ENCODE measurements around the gene GHR.

The GHR gene

DNA sequence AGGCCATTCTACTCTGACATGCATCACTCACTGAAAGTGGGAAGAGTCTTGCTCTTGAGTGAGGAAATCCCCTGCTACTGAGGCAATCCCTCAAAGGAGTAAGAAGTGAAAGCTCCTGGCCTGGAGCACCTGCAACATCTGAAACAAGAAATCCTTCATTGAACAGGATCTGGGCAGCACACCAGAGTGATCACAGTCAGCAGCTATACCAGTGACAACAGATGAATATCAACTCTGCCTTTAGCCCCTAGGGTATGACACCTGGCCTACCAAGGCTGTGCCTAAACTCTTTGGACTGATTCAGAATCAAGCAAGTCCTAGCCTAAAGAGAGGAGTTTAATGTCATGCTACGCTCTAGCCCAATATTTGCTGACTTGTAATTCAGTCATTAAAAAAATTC is 177.2 kb downstream of the GHR start:
- H3K27me3 ChIP-seq (ENCODE audit: control insufficient read depth, insufficient read depth, low read length) = no peaks in the 10 kb centered on the region
- no peaks in the 10 kb centered on the region for H3K4me1 ChIP-seq (ENCODE audit: control insufficient read depth, insufficient read depth, low read length)
- no peak overlapping the region for H3K27ac ChIP-seq (ENCODE audit: low read depth, low read length)
- no peak overlapping the region for H3K9ac ChIP-seq (ENCODE audit: low read length)
- H3K4me3 ChIP-seq (ENCODE audit: low read depth, low read length) = no peak overlapping the region
- no peaks in the 10 kb centered on the region for H3K9me3 ChIP-seq (ENCODE audit: control insufficient read depth, insufficient read depth, low read depth, low read length)
- no peaks in the 10 kb centered on the region for H3K36me3 ChIP-seq (ENCODE audit: control insufficient read depth, insufficient read depth, low read length)

DNA sequence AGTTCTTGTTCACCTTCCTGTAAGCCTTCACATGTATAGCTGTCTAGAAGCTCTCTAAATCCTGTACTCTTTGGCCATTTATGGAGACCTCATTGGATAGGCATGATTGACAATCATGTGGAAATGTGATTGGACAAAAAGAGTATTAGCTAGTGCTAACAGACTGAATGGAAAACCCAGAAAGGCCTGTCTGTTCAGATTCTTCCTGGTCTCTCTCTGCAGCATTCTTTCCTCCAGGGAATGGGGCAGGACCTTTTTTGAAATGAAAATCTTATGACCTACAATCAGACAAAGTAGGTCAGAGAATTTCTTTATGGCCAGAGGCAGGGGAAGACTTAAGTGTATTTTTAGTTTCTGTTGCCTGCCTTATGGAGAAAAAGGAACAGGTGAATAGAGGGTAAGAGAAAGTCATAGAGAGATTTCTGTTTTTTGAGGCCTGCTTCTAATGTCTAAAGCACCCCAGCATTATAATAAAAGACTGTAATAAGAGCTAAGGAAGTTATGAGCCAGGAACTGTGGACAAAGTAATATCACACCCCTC is 181.0 kb downstream of the GHR start:
- Histone ChIP-seq H3K36me3 (ENCODE audit: control insufficient read depth, insufficient read depth, low read length) (no peaks in the 10 kb centered on the region), H3K4me1 (ENCODE audit: control insufficient read depth, insufficient read depth, low read length) (no peaks in the 10 kb centered on the region), H3K4me3 (ENCODE audit: low read depth, low read length) (no peak overlapping the region), H3K9me3 (ENCODE audit: control insufficient read depth, insufficient read depth, low read depth, low read length) (no peaks in the 10 kb centered on the region), H3K9ac (ENCODE audit: low read length) (no peak overlapping the region), H3K27me3 (ENCODE audit: control insufficient read depth, insufficient read depth, low read length) (no peaks in the 10 kb centered on the region), H3K27ac (ENCODE audit: low read depth, low read length) (no peak overlapping the region)

DNA sequence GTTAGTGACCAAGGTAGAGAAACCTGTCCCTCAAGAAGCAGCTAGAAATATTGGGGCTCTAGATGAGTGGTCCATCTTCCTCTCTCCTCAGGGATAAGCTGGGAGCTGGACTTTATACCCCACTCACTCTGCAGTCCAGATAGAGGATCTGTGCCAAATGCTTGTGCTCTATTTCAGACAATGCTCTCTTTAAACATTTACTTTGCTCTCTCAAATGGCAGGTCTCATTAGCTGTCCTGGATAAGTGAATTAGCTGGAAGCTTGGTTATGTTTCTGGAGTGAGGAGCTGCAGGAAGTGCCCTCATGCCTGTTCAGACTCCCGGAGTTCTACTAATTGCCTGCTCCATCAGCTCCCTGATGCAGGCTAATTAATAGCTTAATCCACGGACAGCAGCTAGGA is 182.3 kb downstream of the GHR start:
- H3K4me1 ChIP-seq (ENCODE audit: control insufficient read depth, insufficient read depth, low read length) = no peaks in the 10 kb centered on the region
- no peak overlapping the region for H3K4me3 ChIP-seq (ENCODE audit: low read depth, low read length)
- no peak overlapping the region for H3K27ac ChIP-seq (ENCODE audit: low read depth, low read length)

DNA sequence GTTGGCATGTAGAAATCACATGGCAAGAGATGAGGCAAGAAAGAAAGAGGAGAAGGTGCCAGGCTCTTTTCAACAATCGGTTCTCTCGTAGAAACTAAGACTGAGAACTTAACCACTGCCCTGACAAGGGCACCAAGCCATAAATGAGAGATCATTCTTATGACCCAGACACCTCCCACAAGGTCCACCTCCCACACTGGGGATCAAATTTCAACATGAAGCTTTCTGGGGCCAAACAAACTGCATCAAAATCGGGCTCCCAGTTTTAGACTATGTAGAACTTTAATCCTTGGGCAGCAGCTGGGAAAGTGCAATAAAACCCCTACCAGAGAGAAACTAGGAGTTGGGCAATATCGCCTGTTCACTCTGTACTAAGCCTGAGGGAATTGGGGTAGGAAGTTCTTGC is 183.2 kb downstream of the GHR start:
- H3K4me3 ChIP-seq (ENCODE audit: low read depth, low read length) = no peak overlapping the region
- H3K27ac ChIP-seq (ENCODE audit: low read depth, low read length) = no peak overlapping the region
- H3K9me3 ChIP-seq (ENCODE audit: control insufficient read depth, insufficient read depth, low read depth, low read length) = no peaks in the 10 kb centered on the region
- H3K36me3 ChIP-seq (ENCODE audit: control insufficient read depth, insufficient read depth, low read length) = no peaks in the 10 kb centered on the region
- H3K9ac ChIP-seq (ENCODE audit: low read length) = no peak overlapping the region
- no peaks in the 10 kb centered on the region for H3K4me1 ChIP-seq (ENCODE audit: control insufficient read depth, insufficient read depth, low read length)
- H3K27me3 ChIP-seq (ENCODE audit: control insufficient read depth, insufficient read depth, low read length) = no peaks in the 10 kb centered on the region

More for the DNA sequence above, 182.3 kb downstream of the GHR start:
- no peaks in the 10 kb centered on the region for H3K27me3 ChIP-seq (ENCODE audit: control insufficient read depth, insufficient read depth, low read length)
- no peaks in the 10 kb centered on the region for H3K36me3 ChIP-seq (ENCODE audit: control insufficient read depth, insufficient read depth, low read length)
- no peaks in the 10 kb centered on the region for H3K9me3 ChIP-seq (ENCODE audit: control insufficient read depth, insufficient read depth, low read depth, low read length)
- H3K9ac ChIP-seq (ENCODE audit: low read length) = no peak overlapping the region

DNA sequence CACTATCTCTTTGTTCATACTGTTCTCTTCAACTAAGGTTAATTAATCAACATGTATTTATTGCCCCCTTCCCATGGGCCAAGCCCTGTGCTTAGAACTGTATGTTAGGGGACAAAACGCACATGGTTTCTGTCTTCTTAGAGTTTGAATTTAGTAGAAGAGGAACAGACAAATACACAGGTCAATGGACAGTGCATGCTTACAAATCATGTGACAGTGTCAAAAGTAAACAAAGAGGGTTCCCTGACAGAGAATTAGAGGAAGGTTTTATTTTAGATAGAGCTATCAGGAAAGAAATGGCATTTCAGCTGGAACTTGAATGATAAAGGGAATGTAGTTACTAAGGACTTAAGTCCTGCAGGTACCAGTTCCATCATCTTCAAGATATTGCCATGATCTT is 188.2 kb downstream of the GHR start:
- Histone ChIP-seq H3K27ac (ENCODE audit: low read depth, low read length) (no peak overlapping the region), H3K9me3 (ENCODE audit: control insufficient read depth, insufficient read depth, low read depth, low read length) (no peaks in the 10 kb centered on the region), H3K36me3 (ENCODE audit: control insufficient read depth, insufficient read depth, low read length) (no peaks in the 10 kb centered on the region), H3K4me1 (ENCODE audit: control insufficient read depth, insufficient read depth, low read length) (peaks cover 10% of the 10 kb centered on the region; the same call in 1 of the 2 replicates), H3K9ac (ENCODE audit: low read length) (no peak overlapping the region), H3K27me3 (ENCODE audit: control insufficient read depth, insufficient read depth, low read length) (no peaks in the 10 kb centered on the region), H3K4me3 (ENCODE audit: low read depth, low read length) (no peak overlapping the region)

DNA sequence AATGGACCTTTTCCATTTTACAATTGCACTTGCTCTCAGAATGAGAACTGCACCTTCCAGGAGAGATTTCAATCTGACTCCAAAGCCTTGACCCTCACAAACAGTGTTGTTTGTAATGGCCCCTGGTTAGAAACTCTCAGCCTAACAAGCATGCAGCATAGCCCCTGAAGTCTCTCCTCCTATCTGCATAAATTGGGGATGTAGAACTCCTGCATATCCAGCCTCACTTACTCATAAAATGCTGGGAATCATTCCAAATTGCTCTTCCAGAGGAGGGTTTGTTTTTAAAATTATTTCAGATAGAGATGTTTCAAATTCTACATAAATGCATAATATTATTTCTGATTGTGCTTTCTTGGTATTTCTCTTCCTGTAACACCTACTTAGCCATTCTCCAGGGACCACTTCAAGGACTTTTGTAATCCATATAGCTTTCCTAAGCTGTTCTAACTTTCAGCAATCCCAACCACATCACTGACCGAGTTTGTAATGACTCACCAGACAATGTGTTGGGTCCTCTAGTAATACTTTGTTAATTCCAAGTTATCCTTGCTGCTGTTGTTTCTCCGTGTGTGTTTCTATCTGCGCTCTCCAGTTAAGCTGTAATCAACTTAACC is 189.6 kb downstream of the GHR start:
- peaks cover 10% of the 10 kb centered on the region; the same call in 1 of the 2 replicates for H3K4me1 ChIP-seq (ENCODE audit: control insufficient read depth, insufficient read depth, low read length)
- no peak overlapping the region for H3K4me3 ChIP-seq (ENCODE audit: low read depth, low read length)
- no peak overlapping the region for H3K9ac ChIP-seq (ENCODE audit: low read length)
- no peaks in the 10 kb centered on the region for H3K27me3 ChIP-seq (ENCODE audit: control insufficient read depth, insufficient read depth, low read length)
- H3K27ac ChIP-seq (ENCODE audit: low read depth, low read length) = no peak overlapping the region
- H3K36me3 ChIP-seq (ENCODE audit: control insufficient read depth, insufficient read depth, low read length) = no peaks in the 10 kb centered on the region
- H3K9me3 ChIP-seq (ENCODE audit: control insufficient read depth, insufficient read depth, low read depth, low read length) = no peaks in the 10 kb centered on the region

DNA sequence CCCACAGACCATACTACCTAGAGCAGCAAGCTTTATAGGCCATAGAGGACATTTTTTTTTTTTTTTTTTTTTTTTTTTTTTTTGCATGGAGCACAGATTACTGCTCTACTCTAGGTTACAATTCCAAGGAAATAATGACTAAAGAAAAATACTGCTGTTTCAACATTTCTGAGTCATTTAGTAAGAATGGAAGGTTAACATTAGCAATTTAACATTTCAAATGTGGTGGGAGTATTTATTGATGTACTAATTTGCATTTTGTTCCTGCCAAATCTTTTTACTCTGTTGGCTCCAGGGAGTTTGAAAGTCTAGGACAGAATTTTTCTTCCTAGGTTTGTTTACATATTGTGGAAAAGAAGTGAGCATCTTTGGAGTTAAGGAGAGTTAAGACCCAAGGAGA is 191.3 kb downstream of the GHR start:
- H3K9me3 ChIP-seq (ENCODE audit: control insufficient read depth, insufficient read depth, low read depth, low read length) = no peaks in the 10 kb centered on the region
- H3K36me3 ChIP-seq (ENCODE audit: control insufficient read depth, insufficient read depth, low read length) = no peaks in the 10 kb centered on the region
- H3K4me3 ChIP-seq (ENCODE audit: low read depth, low read length) = no peak overlapping the region
- H3K9ac ChIP-seq (ENCODE audit: low read length) = no peak overlapping the region
- peaks cover 10% of the 10 kb centered on the region; the same call in 1 of the 2 replicates for H3K4me1 ChIP-seq (ENCODE audit: control insufficient read depth, insufficient read depth, low read length)
- H3K27ac ChIP-seq (ENCODE audit: low read depth, low read length) = no peak overlapping the region
- H3K27me3 ChIP-seq (ENCODE audit: control insufficient read depth, insufficient read depth, low read length) = no peaks in the 10 kb centered on the region

DNA sequence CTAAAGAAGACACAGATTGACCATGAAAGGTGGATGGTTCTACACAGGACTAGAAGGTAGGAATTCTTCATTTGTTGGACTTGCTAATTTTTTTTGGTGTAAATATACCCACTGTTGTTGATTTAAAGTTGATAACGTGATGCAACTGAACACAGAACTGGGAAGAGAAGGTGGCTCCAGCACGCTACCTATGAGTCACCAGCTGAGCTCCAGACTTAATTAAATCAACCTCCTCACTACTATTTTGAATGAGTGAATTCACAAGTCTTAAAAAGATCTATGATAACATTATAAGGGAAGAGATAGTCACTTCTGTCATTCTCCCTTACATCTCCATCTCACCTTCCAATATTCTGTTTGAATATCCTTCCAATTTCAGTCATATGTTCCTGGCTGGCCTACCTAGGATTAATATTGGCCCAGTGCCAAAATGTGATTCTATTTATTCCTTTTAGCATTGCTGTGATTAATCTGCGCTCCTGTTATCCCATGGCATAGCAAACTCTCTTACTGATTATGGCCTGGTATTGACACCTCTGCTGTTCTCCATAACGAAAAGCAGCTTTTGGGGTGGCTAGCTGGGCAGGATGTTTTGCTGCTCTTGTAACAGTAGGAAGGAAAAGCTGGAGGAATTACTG is 197.5 kb downstream of the GHR start:
- Histone ChIP-seq H3K9me3 (ENCODE audit: control insufficient read depth, insufficient read depth, low read depth, low read length) (no peaks in the 10 kb centered on the region), H3K9ac (ENCODE audit: low read length) (no peak overlapping the region), H3K36me3 (ENCODE audit: control insufficient read depth, insufficient read depth, low read length) (no peaks in the 10 kb centered on the region), H3K4me1 (ENCODE audit: control insufficient read depth, insufficient read depth, low read length) (no peaks in the 10 kb centered on the region), H3K27me3 (ENCODE audit: control insufficient read depth, insufficient read depth, low read length) (no peaks in the 10 kb centered on the region), H3K4me3 (ENCODE audit: low read depth, low read length) (no peak overlapping the region), H3K27ac (ENCODE audit: low read depth, low read length) (no peak overlapping the region)

DNA sequence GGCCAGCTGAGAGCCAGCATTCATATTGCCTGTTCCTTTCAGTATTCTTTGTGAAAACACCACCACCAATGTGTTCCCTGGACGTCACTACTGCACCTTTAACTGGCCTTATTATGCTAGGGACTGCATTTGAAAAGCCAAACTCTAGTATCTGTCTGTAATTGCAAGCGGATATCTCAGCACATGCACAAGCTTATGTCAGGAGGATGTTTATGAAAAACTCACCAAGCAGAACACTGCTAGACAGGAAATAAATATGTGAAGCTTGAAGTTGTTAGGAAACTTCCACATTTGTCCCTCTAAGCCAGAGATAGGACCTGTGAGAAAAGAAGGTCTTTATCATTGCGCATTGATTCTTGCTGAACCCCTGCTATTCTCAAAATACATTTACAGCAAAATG is 198.0 kb downstream of the GHR start:
- H3K4me3 ChIP-seq (ENCODE audit: low read depth, low read length) = no peak overlapping the region
- no peaks in the 10 kb centered on the region for H3K27me3 ChIP-seq (ENCODE audit: control insufficient read depth, insufficient read depth, low read length)
- H3K36me3 ChIP-seq (ENCODE audit: control insufficient read depth, insufficient read depth, low read length) = no peaks in the 10 kb centered on the region
- H3K9ac ChIP-seq (ENCODE audit: low read length) = no peak overlapping the region
- H3K9me3 ChIP-seq (ENCODE audit: control insufficient read depth, insufficient read depth, low read depth, low read length) = no peaks in the 10 kb centered on the region
- peaks cover 3% of the 10 kb centered on the region for H3K4me1 ChIP-seq (ENCODE audit: control insufficient read depth, insufficient read depth, low read length)
- no peak overlapping the region for H3K27ac ChIP-seq (ENCODE audit: low read depth, low read length)

DNA sequence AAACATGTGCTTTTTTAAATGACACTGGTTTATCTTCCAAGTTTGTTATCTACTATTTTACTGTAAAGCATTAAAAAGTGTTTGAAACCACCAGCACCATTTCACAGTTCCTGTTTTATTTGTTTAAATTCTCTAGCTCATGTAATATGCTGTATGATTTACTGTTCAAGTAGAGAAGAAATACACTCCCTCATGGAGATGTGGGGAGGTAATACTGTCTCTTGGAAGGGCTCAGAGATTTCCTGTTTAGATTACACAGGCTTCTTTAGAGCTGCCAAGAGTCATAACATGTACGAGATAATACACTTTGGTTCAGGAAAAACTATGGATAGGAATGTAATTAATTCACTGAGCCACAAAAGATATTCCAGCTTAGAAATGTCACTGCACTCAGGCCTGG is 198.4 kb downstream of the GHR start:
- H3K4me3 ChIP-seq (ENCODE audit: low read depth, low read length) = no peak overlapping the region
- no peak overlapping the region for H3K9ac ChIP-seq (ENCODE audit: low read length)
- H3K27ac ChIP-seq (ENCODE audit: low read depth, low read length) = no peak overlapping the region
- H3K9me3 ChIP-seq (ENCODE audit: control insufficient read depth, insufficient read depth, low read depth, low read length) = no peaks in the 10 kb centered on the region
- H3K36me3 ChIP-seq (ENCODE audit: control insufficient read depth, insufficient read depth, low read length) = no peaks in the 10 kb centered on the region
- H3K4me1 ChIP-seq (ENCODE audit: control insufficient read depth, insufficient read depth, low read length) = peaks cover 8% of the 10 kb centered on the region
- no peaks in the 10 kb centered on the region for H3K27me3 ChIP-seq (ENCODE audit: control insufficient read depth, insufficient read depth, low read length)

DNA sequence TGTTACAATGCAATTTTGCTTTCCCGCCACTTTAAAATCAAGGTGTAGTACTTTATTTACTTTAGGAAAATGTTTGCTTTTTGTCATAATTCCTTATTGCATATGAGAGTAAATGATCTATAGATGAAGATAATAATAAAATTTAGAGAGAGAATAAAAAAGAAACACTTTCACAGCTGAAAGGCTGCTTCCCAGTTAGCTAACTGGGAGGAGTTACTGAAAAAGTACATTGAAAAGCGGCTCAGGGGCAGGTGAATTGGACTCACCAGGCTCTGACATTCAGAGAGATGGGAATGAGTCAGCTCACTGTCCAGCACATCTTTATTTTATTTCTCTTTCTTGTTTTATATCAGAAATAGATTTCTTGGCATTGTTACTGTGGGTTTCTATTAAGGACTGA is 201.7 kb downstream of the GHR start:
- Histone ChIP-seq H3K4me1 (ENCODE audit: control insufficient read depth, insufficient read depth, low read length) (peaks cover 11% of the 10 kb centered on the region), H3K9ac (ENCODE audit: low read length) (no peak overlapping the region), H3K27ac (ENCODE audit: low read depth, low read length) (no peak overlapping the region), H3K27me3 (ENCODE audit: control insufficient read depth, insufficient read depth, low read length) (no peaks in the 10 kb centered on the region), H3K36me3 (ENCODE audit: control insufficient read depth, insufficient read depth, low read length) (no peaks in the 10 kb centered on the region), H3K9me3 (ENCODE audit: control insufficient read depth, insufficient read depth, low read depth, low read length) (no peaks in the 10 kb centered on the region), H3K4me3 (ENCODE audit: low read depth, low read length) (no peak overlapping the region)

Data from HUES6 (cell line).